Activated T-cell treated with anti-CD3 and anti-CD28 coated beads for 1 hour (primary cell): ENCODE measurements around the gene CNBD2.
"Not testable (repeated sequence)": the region's sequence is repeated elsewhere in the genome, so short reads cannot be mapped to it uniquely, and the experiment has no call there.

Experiments
- DNase-seq: peaks from one replicate; pipeline ENCODE4 v3.0.0-alpha.2; 2020; ENCODE audit warnings: low read depth

The CNBD2 gene

GRCh38 chr20:36063916-36064657 is 95.7 kb downstream of the CNBD2 start:
- DNase-seq: no peak

GRCh38 chr20:36064658-36065426 is 96.5 kb downstream of the CNBD2 start:
- peak; percentile 91 for DNase-seq

- DNase-seq: no peak
These were observed 97.1 kb downstream of the CNBD2 start for GRCh38 chr20:36065427-36065998.

- DNase-seq: no peak
These were observed 98.4 kb downstream of the CNBD2 start for GRCh38 chr20:36066777-36067176.

- DNase-seq: not testable (repeated sequence)
These were observed 100.1 kb downstream of the CNBD2 start for GRCh38 chr20:36068526-36068925.

- DNase-seq: no peak
These were observed 102.1 kb downstream of the CNBD2 start for GRCh38 chr20:36070451-36070850.

- no peak for DNase-seq
These were observed 103.5 kb downstream of the CNBD2 start for GRCh38 chr20:36071848-36072247.

- no peak for DNase-seq
These were observed 106.6 kb downstream of the CNBD2 start for GRCh38 chr20:36074983-36075382.

GRCh38 chr20:36077762-36078161 is 109.4 kb downstream of the CNBD2 start:
- not testable (repeated sequence) for DNase-seq

GRCh38 chr20:36079486-36079885 is 111.1 kb downstream of the CNBD2 start:
- DNase-seq: no peak

GRCh38 chr20:36079984-36080383 is 111.6 kb downstream of the CNBD2 start:
- not testable (repeated sequence) for DNase-seq
